GM18520 (cell line): ENCODE measurements around the gene KRTAP26-1.

Experiments
- ATAC-seq: cut with Tn5 transposase; IDR thresholded peaks from one replicate; pipeline ENCODE4 v1.9.1; 2021; ENCODE audit not compliant: unreplicated experiment

Gene KRTAP26-1

DNA sequence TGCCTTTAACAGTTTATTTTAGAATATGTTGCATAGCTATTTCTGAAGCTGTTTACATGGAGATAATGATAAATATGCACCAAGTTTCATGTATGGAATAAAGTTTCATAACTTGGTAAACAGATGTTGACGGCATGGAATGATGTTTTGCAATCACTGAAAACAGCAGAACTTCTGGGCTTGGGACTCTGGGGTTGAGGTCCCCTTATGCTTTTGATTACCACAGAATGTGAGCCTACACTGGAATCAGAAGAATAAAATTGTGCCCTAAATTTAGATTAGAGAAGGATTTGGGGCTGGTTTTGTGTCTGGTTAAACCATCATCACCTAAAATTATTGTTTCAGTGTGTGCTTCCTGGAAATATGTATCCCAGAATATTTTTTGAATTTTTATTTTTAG, 48.5 kb downstream of the KRTAP26-1 start:
- no peak for ATAC-seq

- no peak for ATAC-seq
These were observed 49.0 kb downstream of the KRTAP26-1 start for GRCh38 chr21:30271156-30271555.

- no peak for ATAC-seq
These were observed 50.1 kb downstream of the KRTAP26-1 start for GRCh38 chr21:30269803-30270530.
